Suprapubic skin (tissue), 4 donors: ENCODE data around the gene PRR12. TPM values are rescaled to one million over a fixed set of nuclear protein-coding genes. Genes with fewer than 3 reads are reported as not detected.

Experiments used
- DNase-seq, 2 donors: peaks; one replicate each; pipeline ENCODE4 v3.0.0-alpha.2; 2019; ENCODE audit warnings: low spot score in 2 of 2
- H3K27ac ChIP-seq: fragments of 200-600 bp; sonication (generic); one replicate; pipeline ENCODE4 v1.5.1; 2019
- H3K27me3 ChIP-seq: fragments of 200-600 bp; sonication (generic); one replicate; pipeline ENCODE4 v1.5.1; 2019
- H3K36me3 ChIP-seq: fragments of 200-600 bp; sonication (generic); one replicate; pipeline ENCODE4 v1.5.1; 2019
- H3K4me1 ChIP-seq: fragments of 200-600 bp; sonication (generic); one replicate; pipeline ENCODE4 v1.5.1; 2019
- H3K4me3 ChIP-seq: fragments of 200-600 bp; sonication (generic); one replicate; pipeline ENCODE4 v1.5.1; 2019; ENCODE audit warnings: mild to moderate bottlenecking
- H3K9me3 ChIP-seq: fragments of 200-600 bp; sonication (generic); one replicate; pipeline ENCODE4 v1.5.1; 2019
- EP300 ChIP-seq: sonication (generic); formaldehyde crosslinking; IDR thresholded peaks from one replicate; pipeline ENCODE4 v1.6.1; 2017; ENCODE audit warnings: antibody characterized with exemption
- POLR2A ChIP-seq, 2 donors: fragments of 450-650 bp; IDR thresholded peaks; one replicate each; pipeline ENCODE4 v1.6.1; 2017; ENCODE audit warnings: antibody characterized with exemption in 2 of 2, mild to moderate bottlenecking in 2 of 2, moderate library complexity in 2 of 2
- POLR2AphosphoS5 ChIP-seq, 3 donors: sonication (generic); formaldehyde crosslinking; IDR thresholded peaks; one replicate each; pipeline ENCODE4 v1.6.1; 2017; ENCODE audit warnings: antibody characterized with exemption in 3 of 3
- WGBS: methylation state at CpG from one replicate; pipeline ENCODE4 v1.1.5; 2018; 5-methylcytosine and 5-hydroxymethylcytosine counted together
- total RNA-seq, 4 donors: library from RNA; depleted of rRNA; stranded (reverse); fragments of >200 nt; gene quantifications; one replicate each; pipeline ENCODE4 v1.1.0, GENCODE V29; 2016
- TF ChIP-seq, protein P1 (sequence below), 2 donors: fragments of 200-600 bp in 1 of 2; fragments of 450-650 bp in 1 of 2; sonication (generic) in 1 of 2; IDR thresholded peaks; one replicate each; pipeline ENCODE4 v1.5.1; 2016 to 2019; ENCODE audit warnings: antibody characterized with exemption in 2 of 2, mild to moderate bottlenecking in 1 of 2, moderate library complexity in 1 of 2

Gene PRR12
- total RNA-seq, 4 donors from 2014 or later: 24.6 to 50.3 (median 38.9) TPM

DNA sequence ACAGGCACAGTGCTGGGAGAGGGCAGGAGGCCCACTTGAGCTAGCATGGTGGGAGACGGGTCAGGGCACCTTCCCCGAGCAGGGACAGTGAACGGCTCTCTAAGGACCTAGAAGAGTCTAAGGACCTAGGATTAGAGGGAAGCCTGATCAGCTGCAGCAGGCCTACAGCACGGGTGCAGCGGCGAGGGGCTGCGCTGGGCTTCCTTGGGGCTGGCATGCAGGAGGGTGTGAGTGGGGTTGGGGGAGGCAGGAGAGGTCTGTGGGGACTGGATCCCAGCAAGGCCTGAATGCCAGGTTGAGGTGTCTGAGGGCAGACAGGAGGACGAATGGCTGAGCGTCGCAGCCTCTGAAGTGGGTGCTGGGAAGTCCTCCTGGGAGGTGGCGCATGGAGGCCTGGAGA lies 54.6 kb downstream of the PRR12 start:
- TF ChIP-seq, protein P1, sequence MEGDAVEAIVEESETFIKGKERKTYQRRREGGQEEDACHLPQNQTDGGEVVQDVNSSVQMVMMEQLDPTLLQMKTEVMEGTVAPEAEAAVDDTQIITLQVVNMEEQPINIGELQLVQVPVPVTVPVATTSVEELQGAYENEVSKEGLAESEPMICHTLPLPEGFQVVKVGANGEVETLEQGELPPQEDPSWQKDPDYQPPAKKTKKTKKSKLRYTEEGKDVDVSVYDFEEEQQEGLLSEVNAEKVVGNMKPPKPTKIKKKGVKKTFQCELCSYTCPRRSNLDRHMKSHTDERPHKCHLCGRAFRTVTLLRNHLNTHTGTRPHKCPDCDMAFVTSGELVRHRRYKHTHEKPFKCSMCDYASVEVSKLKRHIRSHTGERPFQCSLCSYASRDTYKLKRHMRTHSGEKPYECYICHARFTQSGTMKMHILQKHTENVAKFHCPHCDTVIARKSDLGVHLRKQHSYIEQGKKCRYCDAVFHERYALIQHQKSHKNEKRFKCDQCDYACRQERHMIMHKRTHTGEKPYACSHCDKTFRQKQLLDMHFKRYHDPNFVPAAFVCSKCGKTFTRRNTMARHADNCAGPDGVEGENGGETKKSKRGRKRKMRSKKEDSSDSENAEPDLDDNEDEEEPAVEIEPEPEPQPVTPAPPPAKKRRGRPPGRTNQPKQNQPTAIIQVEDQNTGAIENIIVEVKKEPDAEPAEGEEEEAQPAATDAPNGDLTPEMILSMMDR (IDR thresholded peaks at IDR 0.05): no peak
- TF ChIP-seq POLR2AphosphoS5 (IDR thresholded peaks at IDR 0.05) (no peak), POLR2A (IDR thresholded peaks at IDR 0.05) (no peak), EP300 (no peak)
- 89% methylated on average over 9 of the region's 11 CpGs for WGBS
- H3K4me1 ChIP-seq: peaks cover 36% of the 10 kb centered on the region
- H3K27ac ChIP-seq: no peak overlapping the region
- H3K4me3 ChIP-seq: no peak overlapping the region
- no peaks in the 10 kb centered on the region for H3K27me3 ChIP-seq
- H3K9me3 ChIP-seq: no peaks in the 10 kb centered on the region
- no peak for DNase-seq
- H3K36me3 ChIP-seq: peaks cover 48% of the 10 kb centered on the region

DNA sequence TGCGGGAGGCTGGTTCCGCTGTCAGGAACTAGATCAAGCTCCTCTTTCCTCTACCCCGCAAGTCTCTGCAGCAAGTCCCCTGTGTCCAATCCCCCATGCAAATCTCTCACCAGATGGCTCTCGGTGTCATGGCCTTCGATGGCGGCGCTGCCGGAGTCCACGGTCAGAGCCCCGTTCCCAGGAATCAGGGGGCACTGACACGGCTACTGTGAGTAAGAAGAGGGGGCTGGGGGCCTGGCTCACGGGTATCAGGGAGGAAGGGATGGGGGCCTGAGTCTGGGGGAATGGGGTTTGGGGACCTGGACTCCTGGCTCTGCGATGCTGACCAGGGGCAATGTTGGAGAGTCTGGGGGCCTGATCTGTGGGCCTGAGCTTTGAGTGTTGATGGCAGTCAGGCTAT lies 55.0 kb downstream of the PRR12 start:
- Histone ChIP-seq H3K4me1 (peaks cover 33% of the 10 kb centered on the region), H3K9me3 (no peaks in the 10 kb centered on the region), H3K27me3 (no peaks in the 10 kb centered on the region), H3K36me3 (peaks cover 52% of the 10 kb centered on the region), H3K4me3 (no peak overlapping the region), H3K27ac (no peak overlapping the region)
- 94% methylated on average over 13 of the region's 13 CpGs for WGBS
- no peak for TF ChIP-seq EP300
- TF ChIP-seq, protein P1 (IDR thresholded peaks at IDR 0.05): no peak
- TF ChIP-seq POLR2AphosphoS5 (IDR thresholded peaks at IDR 0.05): no peak
- no peak for TF ChIP-seq POLR2A (IDR thresholded peaks at IDR 0.05)
- no peak for DNase-seq

DNA sequence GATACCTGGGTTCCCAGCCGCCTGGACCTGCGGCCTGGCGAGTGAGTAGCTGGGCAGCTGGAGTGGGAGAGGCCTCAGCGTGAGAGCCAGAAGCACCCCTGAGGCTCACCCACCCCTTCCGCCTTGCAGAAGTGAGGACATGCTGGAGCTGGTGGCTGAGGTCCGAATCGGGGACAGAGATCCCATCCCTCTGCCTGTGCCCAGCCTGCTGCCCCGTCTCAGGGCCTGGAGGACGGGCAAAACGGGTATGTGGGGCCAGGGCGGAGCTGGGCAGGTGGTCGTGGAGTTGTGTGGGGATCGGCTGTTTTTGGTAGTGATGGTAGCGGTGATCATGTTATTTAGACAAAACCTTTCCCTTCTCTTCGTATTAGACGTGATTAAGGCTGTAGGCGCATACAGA lies 55.6 kb downstream of the PRR12 start:
- H3K9me3 ChIP-seq: no peaks in the 10 kb centered on the region
- H3K36me3 ChIP-seq: peaks cover 58% of the 10 kb centered on the region
- no peak for DNase-seq
- no peak overlapping the region for H3K4me3 ChIP-seq
- no peak for TF ChIP-seq POLR2AphosphoS5 (IDR thresholded peaks at IDR 0.05)
- no peak for TF ChIP-seq POLR2A (IDR thresholded peaks at IDR 0.05)
- no peak for TF ChIP-seq EP300
- TF ChIP-seq, protein P1 (IDR thresholded peaks at IDR 0.05): no peak
- H3K27me3 ChIP-seq: no peaks in the 10 kb centered on the region
- WGBS: 96% methylated on average over 15 of the region's 17 CpGs
- no peak overlapping the region for H3K27ac ChIP-seq
- peaks cover 27% of the 10 kb centered on the region for H3K4me1 ChIP-seq

DNA sequence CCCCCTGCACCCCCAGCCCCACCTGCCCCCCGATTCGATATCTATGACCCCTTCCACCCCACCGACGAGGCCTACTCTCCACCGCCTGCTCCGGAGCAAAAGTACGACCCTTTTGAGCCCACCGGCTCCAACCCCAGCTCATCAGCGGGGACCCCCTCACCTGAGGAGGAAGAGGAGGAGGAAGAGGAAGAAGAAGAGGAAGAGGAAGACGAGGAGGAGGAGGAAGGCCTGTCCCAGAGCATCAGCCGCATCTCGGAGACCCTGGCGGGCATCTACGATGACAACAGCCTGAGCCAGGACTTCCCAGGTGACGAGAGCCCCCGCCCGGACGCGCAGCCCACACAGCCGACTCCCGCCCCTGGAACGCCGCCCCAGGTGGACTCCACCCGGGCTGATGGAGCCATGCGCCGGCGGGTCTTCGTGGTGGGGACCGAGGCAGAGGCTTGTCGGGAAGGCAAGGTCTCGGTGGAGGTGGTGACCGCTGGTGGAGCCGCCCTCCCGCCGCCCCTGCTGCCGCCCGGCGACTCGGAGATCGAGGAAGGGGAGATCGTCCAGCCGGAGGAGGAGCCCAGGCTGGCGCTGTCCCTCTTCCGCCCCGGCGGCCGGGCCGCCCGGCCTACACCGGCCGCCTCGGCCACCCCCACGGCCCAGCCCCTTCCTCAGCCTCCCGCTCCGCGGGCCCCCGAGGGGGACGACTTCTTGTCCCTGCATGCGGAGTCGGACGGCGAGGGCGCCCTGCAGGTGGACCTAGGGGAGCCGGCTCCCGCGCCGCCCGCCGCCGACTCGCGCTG lies 60.2 kb downstream of the PRR12 start:
- peaks cover 91% of the 10 kb centered on the region for H3K36me3 ChIP-seq
- no peaks in the 10 kb centered on the region for H3K27me3 ChIP-seq
- no peaks in the 10 kb centered on the region for H3K4me1 ChIP-seq
- 89% methylated on average over 27 of the region's 72 CpGs for WGBS
- no peak for DNase-seq
- no peaks in the 10 kb centered on the region for H3K9me3 ChIP-seq
- H3K27ac ChIP-seq: no peak overlapping the region
- TF ChIP-seq, protein P1 (IDR thresholded peaks at IDR 0.05): no peak
- TF ChIP-seq POLR2AphosphoS5 (IDR thresholded peaks at IDR 0.05) (no peak), EP300 (no peak), POLR2A (IDR thresholded peaks at IDR 0.05) (no peak)
- H3K4me3 ChIP-seq: no peak overlapping the region

DNA sequence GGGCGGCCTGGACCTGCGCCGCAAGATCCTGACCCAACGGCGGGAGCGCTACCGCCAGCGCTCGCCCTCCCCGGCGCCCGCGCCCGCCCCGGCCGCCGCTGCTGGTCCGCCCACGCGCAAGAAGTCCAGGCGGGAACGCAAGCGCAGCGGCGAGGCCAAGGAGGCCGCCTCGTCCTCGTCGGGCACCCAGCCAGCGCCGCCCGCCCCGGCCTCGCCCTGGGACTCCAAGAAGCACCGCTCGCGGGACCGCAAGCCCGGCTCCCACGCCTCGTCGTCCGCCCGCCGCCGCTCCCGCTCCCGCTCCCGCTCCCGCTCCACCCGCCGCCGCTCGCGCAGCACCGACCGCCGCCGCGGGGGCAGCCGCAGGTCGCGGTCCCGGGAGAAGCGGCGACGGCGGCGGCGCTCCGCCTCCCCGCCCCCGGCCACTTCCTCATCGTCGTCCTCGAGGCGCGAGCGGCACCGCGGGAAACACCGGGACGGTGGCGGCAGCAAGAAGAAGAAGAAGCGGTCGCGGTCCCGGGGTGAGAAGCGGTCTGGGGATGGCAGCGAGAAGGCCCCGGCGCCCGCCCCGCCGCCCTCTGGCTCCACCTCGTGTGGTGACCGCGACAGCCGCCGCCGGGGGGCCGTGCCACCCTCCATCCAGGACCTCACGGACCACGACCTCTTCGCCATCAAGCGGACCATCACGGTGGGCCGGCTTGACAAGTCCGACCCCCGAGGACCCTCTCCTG lies 61.0 kb downstream of the PRR12 start:
- TF ChIP-seq EP300 (no peak), POLR2AphosphoS5 (IDR thresholded peaks at IDR 0.05) (no peak), POLR2A (IDR thresholded peaks at IDR 0.05) (no peak)
- TF ChIP-seq, protein P1 (IDR thresholded peaks at IDR 0.05): no peak
- 94% methylated on average over 88 of the region's 110 CpGs for WGBS

More for the DNA sequence above, 61.0 kb downstream of the PRR12 start:
- Histone ChIP-seq H3K27me3 (no peaks in the 10 kb centered on the region), H3K4me3 (no peak overlapping the region), H3K4me1 (no peaks in the 10 kb centered on the region), H3K9me3 (no peaks in the 10 kb centered on the region), H3K27ac (no peak overlapping the region), H3K36me3 (peaks cover 91% of the 10 kb centered on the region)
- DNase-seq: no peak
